GM23338 (cell line): ENCODE data around the gene NUTM1. TPM values are rescaled to one million over a fixed set of nuclear protein-coding genes. Genes with fewer than 3 reads are reported as not detected.

Source experiments
- ATAC-seq: fragments of 200-7000 bp; cut with Tn5 transposase; 3 replicates; pipeline ENCODE4 v1.9.1; 2020
- DNase-seq: peaks from one replicate; pipeline ENCODE4 v3.0.0-alpha.2; 2015; ENCODE audit warnings: low spot score
- H2AFZ ChIP-seq: fragments of 200-600 bp; sonication (generic); 2 replicates; pipeline ENCODE4 v1.8.0; 2016; ENCODE audit warnings: antibody characterized with exemption, mild to moderate bottlenecking, moderate library complexity
- H3F3A ChIP-seq: fragments of 200-600 bp; sonication (generic); replicated peaks from 2 replicates; pipeline ENCODE4 v1.8.0; 2017; ENCODE audit warnings: antibody characterized with exemption, mixed run types, low read depth
- H3K27ac ChIP-seq: fragments of 200-600 bp; sonication (generic); 2 replicates; pipeline ENCODE4 v1.6.1; 2016; ENCODE audit warnings: low read depth
- H3K27me3 ChIP-seq: fragments of 200-600 bp; sonication (generic); 2 replicates; pipeline ENCODE4 v1.8.0; 2016; ENCODE audit warnings: mild to moderate bottlenecking, mixed run types, moderate library complexity; ENCODE audit not compliant: insufficient read depth
- H3K36me3 ChIP-seq: fragments of 200-600 bp; sonication (generic); 2 replicates; pipeline ENCODE4 v1.8.0; 2016; ENCODE audit warnings: mild to moderate bottlenecking; ENCODE audit not compliant: insufficient read depth
- H3K4me1 ChIP-seq: fragments of 200-600 bp; sonication (generic); 2 replicates; pipeline ENCODE4 v1.8.0; 2016; ENCODE audit warnings: mild to moderate bottlenecking, moderate library complexity; ENCODE audit not compliant: insufficient read depth
- H3K4me2 ChIP-seq: fragments of 200-600 bp; sonication (generic); 2 replicates; pipeline ENCODE4 v1.7.1; 2017; ENCODE audit warnings: mixed run types
- H3K4me3 ChIP-seq: fragments of 200-600 bp; sonication (generic); 2 replicates; pipeline ENCODE4 v1.6.1; 2016; ENCODE audit warnings: mixed run types
- H3K79me2 ChIP-seq: fragments of 200-600 bp; sonication (generic); replicated peaks from 2 replicates; pipeline ENCODE4 v1.8.0; 2017; ENCODE audit warnings: mild to moderate bottlenecking; ENCODE audit not compliant: insufficient read depth
- H3K9me2 ChIP-seq: fragments of 200-600 bp; sonication (generic); 2 replicates; pipeline ENCODE4 v1.8.0; 2017; ENCODE audit not compliant: insufficient read depth
- H4K20me1 ChIP-seq: fragments of 200-600 bp; sonication (generic); replicated peaks from 2 replicates; pipeline ENCODE4 v1.8.0; 2017; ENCODE audit warnings: mild to moderate bottlenecking; ENCODE audit not compliant: insufficient read depth
- H3K27ac Mint-ChIP-seq: 2 replicates; pipeline ENCODE4 v1.8.0; 2020; ENCODE audit warnings: inconsistent platforms, mild to moderate bottlenecking, moderate library complexity, mixed read lengths
- H3K27me3 Mint-ChIP-seq: 3 replicates; pipeline ENCODE4 v1.8.0; 2022; ENCODE audit warnings: low read depth, mild to moderate bottlenecking, moderate library complexity, mixed read lengths, inconsistent platforms; ENCODE audit not compliant: insufficient read depth, poor library complexity
- H3K36me3 Mint-ChIP-seq: 3 replicates; pipeline ENCODE4 v1.8.0; 2021; ENCODE audit warnings: low read depth, mild to moderate bottlenecking, inconsistent platforms, moderate library complexity, mixed read lengths
- H3K4me1 Mint-ChIP-seq: 3 replicates; pipeline ENCODE4 v1.8.0; 2020; ENCODE audit warnings: mild to moderate bottlenecking, inconsistent platforms, mixed read lengths
- H3K4me3 Mint-ChIP-seq: 3 replicates; pipeline ENCODE4 v1.8.0; 2021; ENCODE audit warnings: moderate library complexity, mild to moderate bottlenecking, inconsistent platforms, mixed read lengths
- H3K9me3 Mint-ChIP-seq: 3 replicates; pipeline ENCODE4 v1.8.0; 2020; ENCODE audit warnings: moderate library complexity, mild to moderate bottlenecking, inconsistent platforms, mixed read lengths
- CREB1 ChIP-seq: fragments of 250-450 bp; sonication (Bioruptor Pico); IDR thresholded peaks from 2 replicates; pipeline ENCODE4 v1.5.0; 2020; ENCODE audit warnings: low read depth, mild to moderate bottlenecking, moderate library complexity
- CTCF ChIP-seq, 2 experiments: fragments of 200-600 bp in 1 of 2; sonication (generic) in 1 of 2; conservative IDR thresholded peaks; 2 replicates each; pipeline versions ENCODE4 v1.5.1 to v1.6.1; 2016 to 2017; ENCODE audit warnings: antibody characterized with exemption in 2 of 2, low read depth in 2 of 2, mild to moderate bottlenecking in 2 of 2, moderate library complexity in 1 of 2
- ETS1 ChIP-seq: IDR thresholded peaks from 2 replicates; pipeline ENCODE4 v1.6.1; 2016; ENCODE audit warnings: antibody characterized with exemption
- EZH2phosphoT487 ChIP-seq: fragments of 200-600 bp; sonication (generic); IDR thresholded peaks from one replicate; pipeline ENCODE4 v1.8.1; 2018; ENCODE audit warnings: antibody characterized with exemption; ENCODE audit not compliant: unreplicated experiment
- NANOG ChIP-seq: IDR thresholded peaks from 2 replicates; pipeline ENCODE4 v1.6.1; 2016; ENCODE audit warnings: antibody characterized with exemption, borderline replicate concordance
- POLR2AphosphoS5 ChIP-seq: IDR thresholded peaks from 2 replicates; pipeline ENCODE4 v1.6.1; 2016; ENCODE audit warnings: antibody characterized with exemption, low read depth
- REST ChIP-seq: IDR thresholded peaks from one replicate; pipeline ENCODE4 v1.6.1; 2018; ENCODE audit warnings: antibody characterized with exemption; ENCODE audit not compliant: unreplicated experiment
- ZNF114 ChIP-seq: fragments of 250-450 bp; sonication (Bioruptor Pico); IDR thresholded peaks from 2 replicates; pipeline ENCODE4 v1.5.0; 2020; ENCODE audit warnings: mild to moderate bottlenecking, moderate library complexity
- polyA plus RNA-seq: library from polyadenylated mRNA; unstranded; fragments of >200 nt; fragmentation: Nextera tagmentation; extraction: Ambion mirVana; gene quantifications from 2 replicates; pipeline ENCODE4 v1.2.1, GENCODE V29; 2016
- total RNA-seq: library from RNA; depleted of rRNA; stranded (reverse); fragments of >200 nt; shearing (Covaris generic); gene quantifications from 2 replicates; pipeline ENCODE4 v1.2.3, GENCODE V29; 2014

Gene NUTM1
- total and polyA plus RNA-seq, 2 experiments from 2014 or later = 0.16 to 1.2 TPM

GRCh38 chr15:34336231-34336990, 6.7 kb upstream of the NUTM1 start:
- Histone ChIP-seq H3K36me3 (peaks cover 1% of the 10 kb centered on the region; the same call in 1 of the 2 replicates), H3K79me2 (peaks cover 10% of the 10 kb centered on the region), H3K4me1 (peaks cover 13% of the 10 kb centered on the region), H3K4me2 (peak overlapping the region; percentile 91), H3K27me3 (no peaks in the 10 kb centered on the region), H2AFZ (peak overlapping the region; percentile 99; the same call in 1 of the 2 replicates), H4K20me1 (peaks cover 8% of the 10 kb centered on the region), H3K27ac (0 out of 2 replicates have a peak overlapping the region, but pooled peaks have one; percentile 81), H3K4me3 (peak overlapping the region; percentile 97), H3K9me2 (no peaks in the 10 kb centered on the region), H3F3A (no peaks in the 10 kb centered on the region)
- no peak for ATAC-seq
- peak overlapping the region; percentile 94 for H3K4me3 Mint-ChIP-seq
- peaks cover 20% of the 10 kb centered on the region for H3K36me3 Mint-ChIP-seq
- no peaks in the 10 kb centered on the region; the same call in 2 of the 3 replicates for H3K9me3 Mint-ChIP-seq
- H3K4me1 Mint-ChIP-seq = peaks cover 12% of the 10 kb centered on the region
- TF ChIP-seq ETS1 (no peak), POLR2AphosphoS5 (no peak), CTCF (conservative IDR thresholded peaks at IDR 0.05; ENCODE audit: low read depth in 2 of 2) (no peak), EZH2phosphoT487 (no peak), CREB1 (CRISPR knock-in tag) (no peak), ZNF114 (CRISPR knock-in tag) (no peak), NANOG (no peak), REST (no peak)
- no peak overlapping the region for H3K27ac Mint-ChIP-seq
- peaks cover 3% of the 10 kb centered on the region for H3K27me3 Mint-ChIP-seq
- no peak for DNase-seq
